Mucosa of descending colon (tissue), 3 donors: Measurements from ENCODE around the gene MOSPD2. TPM values are rescaled to one million over a fixed set of nuclear protein-coding genes. Genes with fewer than 3 reads are reported as not detected.

Experiments used
- ATAC-seq: fragments of 200-7000 bp; cut with Tn5 transposase; one replicate; pipeline ENCODE4 v1.9.1; 2020; ENCODE audit warnings: mild to moderate bottlenecking, moderate library complexity
- DNase-seq, 3 donors: peaks; one replicate each; pipeline ENCODE4 v3.0.0-alpha.2; 2020
- H3K36me3 ChIP-seq: fragments of 200-600 bp; one replicate; pipeline ENCODE4 v1.8.0; 2021; ENCODE audit warnings: low read depth, mild to moderate bottlenecking
- H3K4me1 ChIP-seq: fragments of 200-600 bp; one replicate; pipeline ENCODE4 v1.8.0; 2021; ENCODE audit warnings: low read depth, mild to moderate bottlenecking
- H3K4me3 ChIP-seq: fragments of 200-600 bp; one replicate; pipeline ENCODE4 v1.8.0; 2021; ENCODE audit warnings: mild to moderate bottlenecking
- H3K9me3 ChIP-seq: fragments of 200-600 bp; one replicate; pipeline ENCODE4 v1.8.0; 2021; ENCODE audit warnings: mild to moderate bottlenecking
- CTCF ChIP-seq: fragments of 200-600 bp; IDR thresholded peaks from one replicate; pipeline ENCODE4 v1.8.0; 2022; ENCODE audit warnings: antibody characterized with exemption, mild to moderate bottlenecking
- intact Hi-C, 2 donors: fragments of 100-400 bp; cut with DNase I in 1 of 2; cut with micrococcal nuclease in 1 of 2; formaldehyde crosslinking; loops; one replicate each; pipeline versions ENCODE4 v1.11.0 to v1.11.1; 2022; cut with DNase I, micrococcal nuclease
- long read RNA-seq, 2 donors: library from polyadenylated mRNA; unstranded; transcript quantifications; one replicate each; pipeline ENCODE4 v2.0.0, GENCODE V29; 2019 to 2021
- total RNA-seq, 3 donors: library from RNA; stranded (reverse); fragmentation: NEBNext Ultra II Directional in 2 of 3; extraction: Animal tissue kit (Norgen Biotek cat#: 25700) in 2 of 3; gene quantifications; one replicate each; pipeline versions ENCODE4 v1.2.1 to v1.2.4, GENCODE V29; 2021 to 2023
- donor health status: DM: no; HTN: no; CAD: no; lungs with moderate emphysema.
- donor health status: DM: no; HTN: no; CAD: no.
- donor health status: DM: no; HTN: yes; CAD: no.

MOSPD2 gene
- total RNA-seq: 10 to 100 TPM; 11.3 to 14.7 (median 14.4) TPM
- long read RNA-seq, donor 1, full-length matches to known transcripts: 8 of 8 reads
- long read RNA-seq, donor 1, partial matches to known transcripts: 0 of 8 reads
- long read RNA-seq, donor 1, other reads (novel, unspliced or antisense): 0 of 8 reads
- long read RNA-seq, donor 2, full-length matches to known transcripts: 3 of 3 reads
- long read RNA-seq, donor 2, partial matches to known transcripts: 0 of 3 reads
- long read RNA-seq, donor 2, other reads (novel, unspliced or antisense): 0 of 3 reads

GRCh38 chrX:14872851-14873675, at the start of gene MOSPD2, which contains the start of gene FANCB:
Gene MOSPD2 (plus strand): TSS chrX:14873421. CDS start chrX:14873529, 108 bp downstream.
Gene FANCB (minus strand): TSS chrX:14873069. CDS start chrX:14865510, 7,559 bp downstream.
- intact Hi-C loops: no loop called here
- TF ChIP-seq CTCF: no peak
- Histone ChIP-seq H3K9me3 (no peaks in the 10 kb centered on the region), H3K36me3 (no peaks in the 10 kb centered on the region), H3K4me1 (no peaks in the 10 kb centered on the region), H3K4me3 (peak within 1 kb of the TSS; percentile 42)
- peak; percentile 94 to 97 (median 96) for DNase-seq
- ATAC-seq: peak; percentile 98

- no peaks in the 10 kb centered on the region for H3K36me3 ChIP-seq
- H3K9me3 ChIP-seq: no peaks in the 10 kb centered on the region
- intact Hi-C loops: no loop called here
- no peak for ATAC-seq
- H3K4me1 ChIP-seq: no peaks in the 10 kb centered on the region
- no peak for DNase-seq
- TF ChIP-seq CTCF: no peak
- H3K4me3 ChIP-seq: no peak overlapping the region
These were observed 47.4 kb upstream of the MOSPD2 start for GRCh38 chrX:14825851-14826250.

GRCh38 chrX:14826319-14826718, 46.9 kb upstream of the MOSPD2 start:
- Histone ChIP-seq H3K9me3 (no peaks in the 10 kb centered on the region), H3K4me3 (no peak overlapping the region), H3K36me3 (no peaks in the 10 kb centered on the region), H3K4me1 (no peaks in the 10 kb centered on the region)
- DNase-seq: no peak
- intact Hi-C loops: no loop called here
- no peak for TF ChIP-seq CTCF
- ATAC-seq: no peak

GRCh38 chrX:14829643-14830042, 43.6 kb upstream of the MOSPD2 start:
- DNase-seq (no peak), ATAC-seq (no peak)
- Histone ChIP-seq H3K4me1 (no peaks in the 10 kb centered on the region), H3K9me3 (no peaks in the 10 kb centered on the region), H3K36me3 (no peaks in the 10 kb centered on the region), H3K4me3 (no peak overlapping the region)
- intact Hi-C loops: no loop called here
- no peak for TF ChIP-seq CTCF

- ATAC-seq (no peak), DNase-seq (no peak)
- Histone ChIP-seq H3K4me3 (no peak overlapping the region), H3K9me3 (no peaks in the 10 kb centered on the region), H3K4me1 (no peaks in the 10 kb centered on the region), H3K36me3 (no peaks in the 10 kb centered on the region)
- intact Hi-C loops: no loop called here
- no peak for TF ChIP-seq CTCF
These were observed 41.1 kb upstream of the MOSPD2 start for GRCh38 chrX:14832151-14832550.
